GM18511 (cell line): ENCODE data around the gene KDSR.

Source experiments
- ATAC-seq: cut with Tn5 transposase; IDR thresholded peaks from one replicate; pipeline ENCODE4 v1.9.1; 2021; ENCODE audit warnings: mild to moderate bottlenecking, moderate library complexity; ENCODE audit not compliant: unreplicated experiment

KDSR gene, protein sequence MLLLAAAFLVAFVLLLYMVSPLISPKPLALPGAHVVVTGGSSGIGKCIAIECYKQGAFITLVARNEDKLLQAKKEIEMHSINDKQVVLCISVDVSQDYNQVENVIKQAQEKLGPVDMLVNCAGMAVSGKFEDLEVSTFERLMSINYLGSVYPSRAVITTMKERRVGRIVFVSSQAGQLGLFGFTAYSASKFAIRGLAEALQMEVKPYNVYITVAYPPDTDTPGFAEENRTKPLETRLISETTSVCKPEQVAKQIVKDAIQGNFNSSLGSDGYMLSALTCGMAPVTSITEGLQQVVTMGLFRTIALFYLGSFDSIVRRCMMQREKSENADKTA

DNA sequence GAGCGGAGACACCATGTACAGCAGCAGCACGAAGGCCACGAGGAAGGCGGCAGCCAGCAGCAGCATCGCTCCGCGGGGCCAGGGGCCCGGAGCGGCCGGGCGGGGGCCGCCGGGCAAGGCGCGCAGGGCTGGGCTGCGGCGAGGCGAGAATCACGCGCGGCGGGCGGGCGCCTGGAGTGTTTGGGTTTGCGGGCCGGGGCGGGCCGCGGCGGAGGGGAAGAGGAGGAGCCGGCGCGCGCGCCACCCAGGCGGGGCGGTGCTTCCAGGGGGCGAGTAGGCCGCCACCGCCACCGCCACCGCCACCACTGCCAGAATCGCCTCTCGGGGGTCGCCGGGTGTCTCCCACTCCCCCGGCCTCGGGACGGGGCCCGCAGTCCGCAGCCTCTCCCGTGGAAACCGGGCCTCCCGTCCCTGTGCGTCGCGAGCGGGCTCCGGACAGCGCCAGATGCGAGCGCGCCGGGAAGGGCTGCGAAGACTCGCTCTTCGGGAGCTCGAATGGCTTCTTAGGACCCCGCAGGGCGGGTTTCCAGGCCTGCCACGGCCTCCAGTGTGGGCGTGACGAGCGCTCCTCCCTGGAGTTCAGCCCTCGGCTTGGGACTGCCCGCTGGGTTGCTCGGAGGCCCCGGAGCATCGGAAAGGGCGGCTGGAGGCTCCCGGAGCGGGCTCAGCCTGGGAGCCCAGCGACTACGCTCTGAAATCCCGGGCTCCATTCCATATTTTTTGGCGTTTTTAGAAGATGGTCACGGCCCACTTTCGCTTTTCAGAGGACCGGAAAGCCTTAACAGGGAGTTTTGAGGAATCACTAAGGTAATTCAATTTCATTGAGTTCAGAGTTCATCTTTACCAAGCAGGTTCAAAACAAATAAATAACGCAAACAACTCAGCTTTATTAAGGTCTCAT, at the start of gene KDSR:
Gene KDSR, minus strand, starts transcription at position 154 of the 901 bp plus-strand sequence. Its CDS starts 88 bp downstream, at position 66.
- ATAC-seq = peak; percentile 87

DNA sequence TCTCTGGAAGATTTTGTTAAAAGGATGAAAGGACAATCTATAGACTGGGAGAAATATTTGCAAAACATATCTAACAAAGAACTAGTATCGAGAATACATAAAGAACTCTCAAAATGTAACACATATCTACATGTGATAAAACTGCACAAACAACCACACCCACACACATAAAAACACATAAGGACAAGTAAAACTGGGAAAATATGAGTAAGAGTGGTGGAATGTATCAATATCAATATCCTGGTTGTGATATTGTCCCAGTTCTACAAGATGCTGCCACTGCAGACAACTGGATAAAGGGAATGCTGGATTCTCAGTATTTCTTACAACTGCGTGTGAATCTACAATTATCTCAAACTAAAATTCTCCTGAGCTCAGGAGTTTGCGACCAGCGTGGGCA, 45.9 kb upstream of the KDSR start:
- ATAC-seq = no peak

DNA sequence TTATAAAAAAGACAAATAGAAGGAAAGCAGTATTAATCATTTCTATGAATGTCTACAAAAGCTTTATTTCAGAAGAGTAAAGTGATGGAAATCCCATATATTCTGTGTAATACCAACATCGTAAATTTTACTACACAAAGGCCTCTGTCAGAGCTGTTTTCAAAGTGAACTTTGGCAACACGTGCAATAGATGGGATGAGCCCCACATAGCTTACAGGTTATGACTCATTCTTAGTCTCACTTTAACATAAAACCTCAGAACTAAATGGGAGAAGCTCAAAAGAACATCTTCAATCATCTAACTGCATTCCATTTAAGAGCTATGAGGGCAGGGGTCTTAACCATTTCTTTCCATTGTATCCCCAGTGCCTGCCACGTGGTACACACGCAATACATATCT, 43.8 kb upstream of the KDSR start:
- ATAC-seq = no peak

DNA sequence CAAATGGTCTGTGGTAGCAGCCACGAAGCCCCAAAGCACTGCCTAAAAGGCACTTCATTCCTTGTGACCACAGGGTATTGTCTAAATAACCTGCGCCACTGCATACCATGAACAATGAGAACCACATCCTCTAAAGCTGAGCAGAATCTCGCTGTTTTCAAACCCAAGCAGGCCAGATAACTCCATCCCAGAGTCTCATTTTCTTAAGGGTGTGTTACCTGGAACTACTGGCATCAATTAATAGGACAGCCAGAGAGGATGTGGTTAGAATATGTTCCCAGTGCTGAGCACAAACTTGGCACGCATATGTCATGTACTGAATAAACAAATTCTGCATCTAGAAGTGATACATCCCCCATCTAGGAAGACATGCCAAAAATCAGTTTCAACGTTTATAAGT, 42.3 kb upstream of the KDSR start:
- ATAC-seq = no peak

DNA sequence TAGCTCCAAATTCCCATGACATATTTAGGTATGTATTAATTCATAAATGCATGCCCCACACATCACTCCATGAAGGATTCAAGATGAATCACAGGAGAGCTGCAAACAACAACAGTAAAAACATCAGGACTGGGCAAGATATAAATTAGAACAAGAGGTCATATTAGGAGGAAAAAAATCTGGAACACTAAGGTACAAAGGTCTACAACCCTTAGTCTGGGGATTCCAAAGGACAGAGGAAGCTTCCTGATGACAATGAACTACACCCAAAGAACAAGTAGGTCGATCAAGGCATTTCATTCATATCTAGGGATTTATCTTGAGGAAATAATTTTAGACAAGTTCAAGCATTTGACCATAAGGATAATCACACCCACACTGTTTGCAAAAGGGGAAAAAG, 40.7 kb upstream of the KDSR start:
- ATAC-seq = no peak

DNA sequence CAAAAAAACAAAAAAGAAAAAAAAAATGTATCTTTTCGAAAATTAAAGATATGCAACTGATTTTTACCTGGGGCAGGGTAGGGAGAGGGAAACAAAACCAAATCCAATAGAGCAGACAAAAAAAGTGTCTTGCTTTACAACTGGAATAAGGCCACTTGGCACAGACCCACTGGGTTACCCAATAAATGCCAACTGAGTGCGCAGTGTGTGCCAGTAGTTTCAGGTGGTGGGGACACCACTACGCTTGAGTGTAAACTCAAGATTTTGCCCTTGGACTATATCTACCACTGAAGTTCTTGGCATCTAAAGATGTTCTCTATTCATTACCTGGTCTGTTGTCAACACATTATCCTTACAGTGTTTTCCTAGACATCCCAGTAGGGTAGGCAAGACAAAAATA, 39.0 kb upstream of the KDSR start:
- ATAC-seq = no peak

- no peak for ATAC-seq
Observed at GRCh38 chr18:63402246-63403162, 35.5 kb upstream of the KDSR start.

- ATAC-seq = no peak
Observed at GRCh38 chr18:63399300-63399699, 32.3 kb upstream of the KDSR start.

DNA sequence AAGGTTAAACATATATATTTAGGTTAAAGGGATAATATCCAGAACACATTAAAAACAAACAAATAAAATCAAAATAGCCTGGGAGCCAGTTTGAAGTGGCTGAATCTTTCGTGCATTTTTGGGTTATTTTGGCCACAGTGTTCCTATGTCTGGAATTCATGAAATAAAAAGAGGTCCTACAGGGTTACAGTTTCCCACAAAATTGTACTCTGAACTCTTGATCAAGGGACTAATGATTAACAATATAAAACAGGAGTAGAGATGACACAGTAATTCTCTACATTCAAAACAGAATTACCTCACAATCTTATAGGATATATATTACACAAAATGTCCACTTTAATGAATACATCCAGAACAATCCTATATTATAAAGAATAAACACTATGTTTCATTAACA, 30.3 kb upstream of the KDSR start:
- no peak for ATAC-seq

- no peak for ATAC-seq
Observed at GRCh38 chr18:63395503-63395902, 28.5 kb upstream of the KDSR start.

DNA sequence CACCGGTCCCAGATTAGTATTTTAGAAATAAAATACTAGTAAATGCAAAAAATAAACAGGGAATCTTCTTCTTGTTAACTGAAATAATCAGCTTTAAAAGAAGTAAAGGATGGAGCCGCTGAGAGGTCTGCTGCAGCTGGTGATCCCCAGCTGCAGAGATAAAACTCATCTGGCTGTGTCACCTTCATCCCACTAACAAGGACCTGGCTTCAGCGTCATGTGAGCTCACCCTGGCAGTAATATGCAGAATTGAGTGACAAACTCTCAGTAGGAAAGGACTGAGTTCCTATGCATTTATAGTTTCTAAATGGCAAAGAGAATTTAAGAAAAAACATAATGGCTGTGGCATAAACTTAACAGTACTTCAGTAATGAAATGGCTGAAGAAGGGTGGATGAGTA, 27.9 kb upstream of the KDSR start:
- no peak for ATAC-seq

DNA sequence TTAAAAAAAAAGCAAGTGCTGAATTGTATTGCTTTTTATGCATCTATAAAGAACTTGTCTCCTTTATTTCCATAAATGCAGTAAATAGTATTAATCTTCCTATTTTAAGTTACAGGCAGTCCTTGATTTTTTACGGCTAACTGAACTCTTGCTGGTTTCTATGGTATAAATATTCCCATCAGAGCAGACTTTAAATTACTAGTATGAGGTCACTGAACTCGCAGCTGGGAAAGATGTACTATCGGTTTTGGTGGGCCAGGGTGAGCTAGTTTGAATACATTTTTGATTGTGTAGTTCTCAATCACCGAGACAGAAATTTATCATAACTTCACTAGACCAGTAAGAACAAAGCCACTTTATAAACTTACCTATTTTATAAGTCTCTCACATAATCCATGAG, 20.9 kb upstream of the KDSR start:
- no peak for ATAC-seq

- ATAC-seq = no peak
Observed at GRCh38 chr18:63382843-63383242, 15.8 kb upstream of the KDSR start.

GRCh38 chr18:63379639-63379962, 12.6 kb upstream of the KDSR start:
- ATAC-seq = no peak

DNA sequence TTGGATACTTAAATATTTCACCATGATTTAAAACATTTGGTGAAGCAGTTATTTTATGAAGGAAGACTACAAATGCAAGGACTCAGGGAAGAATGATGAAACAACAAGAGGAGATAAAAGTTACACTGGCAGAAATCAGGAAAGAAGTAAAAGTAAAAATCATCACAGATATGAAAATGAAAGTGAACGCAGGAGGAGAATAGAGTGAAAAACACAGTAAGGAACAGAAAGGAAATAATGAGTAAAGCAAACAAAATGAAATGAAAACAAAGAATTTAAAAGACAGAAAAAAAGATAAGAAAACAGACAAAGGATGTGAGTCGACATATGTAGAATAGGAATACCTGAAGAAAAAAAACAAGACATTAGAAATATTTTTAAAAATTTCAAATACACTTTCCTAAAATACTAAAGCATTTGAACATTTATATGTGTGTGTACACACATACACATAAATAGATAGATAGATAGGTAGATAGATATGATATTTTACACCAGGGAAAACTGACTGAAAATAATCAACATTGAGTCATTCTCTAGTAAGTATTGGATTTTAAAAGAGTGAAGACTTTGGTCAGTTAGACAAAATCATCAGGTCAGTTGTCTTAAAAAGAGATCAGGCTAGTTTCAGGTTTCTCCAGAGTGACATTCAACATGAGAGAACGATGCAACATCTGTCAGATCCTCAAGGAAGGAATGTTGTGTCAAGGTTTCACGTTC, 12.1 kb upstream of the KDSR start:
- ATAC-seq = peak; percentile 60

DNA sequence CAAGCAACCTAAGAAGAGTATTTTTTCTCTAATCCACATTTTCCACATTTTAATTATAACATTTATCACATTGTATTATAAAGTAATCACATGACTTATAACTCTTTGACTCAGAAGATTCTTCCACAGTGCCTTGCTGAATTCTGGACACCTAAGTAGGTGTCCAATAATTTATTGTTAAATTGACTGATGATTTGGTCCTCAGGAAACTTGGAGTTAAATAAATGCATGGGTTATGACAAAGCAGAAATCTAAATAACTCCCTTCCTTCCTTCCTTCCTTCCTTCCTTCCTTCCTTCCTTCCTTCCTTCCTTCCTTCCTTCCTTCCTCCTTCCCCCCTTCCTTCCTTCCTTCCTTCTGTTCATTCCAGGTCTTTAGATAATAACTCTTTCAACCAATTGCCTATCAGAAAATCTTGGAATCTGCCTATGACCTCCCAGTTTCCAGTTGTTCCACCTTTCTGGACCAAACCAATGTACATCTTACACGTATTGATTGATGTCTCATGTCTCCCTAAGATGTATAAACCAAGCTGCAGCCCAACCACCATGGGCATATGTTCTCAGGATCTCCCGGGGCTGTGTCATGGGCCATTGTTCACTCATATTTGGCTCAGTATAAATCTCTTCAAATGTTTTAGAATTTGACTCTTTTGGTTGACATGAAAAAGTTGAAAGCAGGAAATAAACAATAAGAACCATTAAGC, 10.4 kb upstream of the KDSR start:
- no peak for ATAC-seq

GRCh38 chr18:63376538-63376937, 9.5 kb upstream of the KDSR start:
- ATAC-seq = no peak

GRCh38 chr18:63374540-63374939, 7.5 kb upstream of the KDSR start:
- ATAC-seq = no peak

DNA sequence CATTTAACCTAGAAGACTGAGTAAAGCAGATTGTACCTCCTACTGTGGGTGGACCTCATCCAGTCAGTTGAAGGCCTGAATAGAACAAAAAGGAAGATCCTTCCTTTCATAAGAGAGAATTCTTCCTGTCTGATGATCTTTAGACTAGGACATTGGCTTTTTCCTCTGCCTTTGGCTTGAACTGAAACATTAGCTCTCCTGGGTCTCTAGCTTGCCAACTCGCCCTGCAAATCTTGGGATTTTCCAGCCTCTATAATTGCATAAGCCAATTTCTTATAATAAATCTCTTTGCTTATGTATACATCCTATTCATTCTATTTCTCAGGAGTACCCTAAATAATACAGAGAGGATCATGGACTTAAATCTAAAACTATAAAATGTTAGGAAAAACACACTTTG, 6.2 kb upstream of the KDSR start:
- no peak for ATAC-seq

GRCh38 chr18:63368611-63369010, 1.6 kb upstream of the KDSR start:
- no peak for ATAC-seq
